Measurements from ENCODE around the gene ODAPH.
"Not testable (repeated sequence)": the region's sequence is repeated elsewhere in the genome, so short reads cannot be mapped to it uniquely, and the experiment has no call there.

The ODAPH gene

GRCh38 chr4:75514131-75514948 is 41.5 kb upstream of the ODAPH start, which contains the start of the genes RCHY1 and THAP6:
Gene RCHY1 (minus strand): TSS chr4:75514403. CDS start chr4:75514286, 117 bp downstream.
Gene THAP6 (plus strand): TSS chr4:75514473. CDS start chr4:75515453, 980 bp downstream.
- peak within 1 kb of the TSS; percentile 95 for H3K4me3 ChIP-seq (ENCODE audit: low read depth, low read length)
- peak; percentile 95 for DNase-seq (ENCODE audit: low read depth)
- TF ChIP-seq POLR2A (IDR thresholded peaks at IDR 0.05; ENCODE audit: extremely low read depth, insufficient read length) (peak; percentile 77), CTCF (IDR thresholded peaks at IDR 0.05; ENCODE audit: low read depth, low read length) (no peak), MAX (IDR thresholded peaks at IDR 0.05; ENCODE audit: low read depth, low read length) (peak; percentile 97), MYC (IDR thresholded peaks at IDR 0.05; ENCODE audit: low read depth, low read length) (peak; percentile 82)

GRCh38 chr4:75514949-75515612 is 40.8 kb upstream of the ODAPH start:
- peak; percentile 18 for DNase-seq (ENCODE audit: low read depth)
- TF ChIP-seq MYC (IDR thresholded peaks at IDR 0.05; ENCODE audit: low read depth, low read length) (no peak), CTCF (IDR thresholded peaks at IDR 0.05; ENCODE audit: low read depth, low read length) (no peak), POLR2A (IDR thresholded peaks at IDR 0.05; ENCODE audit: extremely low read depth, insufficient read length) (no peak), MAX (IDR thresholded peaks at IDR 0.05; ENCODE audit: low read depth, low read length) (no peak)
- H3K4me3 ChIP-seq (ENCODE audit: low read depth, low read length) = peak overlapping the region; percentile 95

DNA sequence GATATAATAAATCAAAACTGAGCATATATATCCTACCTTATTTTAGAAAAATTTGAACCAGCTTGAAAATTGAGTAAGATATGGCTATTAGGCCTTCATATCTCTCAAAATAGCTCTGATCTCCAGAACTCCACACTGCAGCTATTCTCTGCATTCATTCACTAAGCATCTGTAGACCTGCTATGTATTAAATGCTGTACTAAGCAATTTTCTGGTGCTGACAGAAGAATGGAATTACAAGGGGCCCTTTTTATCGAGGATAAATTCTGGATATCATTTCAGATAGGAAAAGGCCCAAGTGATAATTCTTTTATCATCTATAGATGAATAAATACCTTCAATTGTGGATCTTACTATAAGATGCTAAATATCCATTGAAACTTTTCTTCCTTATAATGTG is 39.7 kb upstream of the ODAPH start:
- H3K4me3 ChIP-seq (ENCODE audit: low read depth, low read length) = no peak overlapping the region
- no peak for TF ChIP-seq CTCF (IDR thresholded peaks at IDR 0.05; ENCODE audit: low read depth, low read length)
- no peak for TF ChIP-seq MYC (IDR thresholded peaks at IDR 0.05; ENCODE audit: low read depth, low read length)
- no peak for TF ChIP-seq POLR2A (IDR thresholded peaks at IDR 0.05; ENCODE audit: extremely low read depth, insufficient read length)
- TF ChIP-seq MAX (IDR thresholded peaks at IDR 0.05; ENCODE audit: low read depth, low read length) = no peak

DNA sequence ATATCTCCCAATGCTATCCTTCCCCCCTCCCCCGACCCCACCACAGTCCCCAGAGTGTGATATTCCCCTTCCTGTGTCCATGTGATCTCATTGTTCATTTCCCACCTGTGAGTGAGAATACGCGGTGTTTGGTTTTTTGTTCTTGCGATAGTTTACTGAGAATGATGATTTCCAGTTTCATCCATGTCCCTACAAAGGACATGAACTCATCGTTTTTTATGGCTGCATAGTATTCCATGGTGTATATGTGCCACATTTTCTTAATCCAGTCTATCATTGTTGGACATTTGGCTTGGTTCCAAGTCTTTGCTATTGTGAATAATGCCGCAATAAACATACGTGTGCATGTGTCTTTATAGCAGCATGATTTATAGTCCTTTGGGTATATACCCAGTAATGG is 36.4 kb upstream of the ODAPH start:
- DNase-seq (ENCODE audit: low read depth); H3K4me3 ChIP-seq (ENCODE audit: low read depth, low read length): not testable (repeated sequence)

More for the DNA sequence above, 39.7 kb upstream of the ODAPH start:
- no peak for DNase-seq (ENCODE audit: low read depth)

- DNase-seq (ENCODE audit: low read depth) = no peak
- TF ChIP-seq POLR2A (IDR thresholded peaks at IDR 0.05; ENCODE audit: extremely low read depth, insufficient read length) (no peak), MAX (IDR thresholded peaks at IDR 0.05; ENCODE audit: low read depth, low read length) (no peak), CTCF (IDR thresholded peaks at IDR 0.05; ENCODE audit: low read depth, low read length) (no peak), MYC (IDR thresholded peaks at IDR 0.05; ENCODE audit: low read depth, low read length) (no peak)
- no peak overlapping the region for H3K4me3 ChIP-seq (ENCODE audit: low read depth, low read length)
Observed at GRCh38 chr4:75525086-75525485, 30.8 kb upstream of the ODAPH start.

GRCh38 chr4:75525910-75526309 is 30.0 kb upstream of the ODAPH start:
- TF ChIP-seq CTCF (IDR thresholded peaks at IDR 0.05; ENCODE audit: low read depth, low read length) = no peak
- no peak for TF ChIP-seq MYC (IDR thresholded peaks at IDR 0.05; ENCODE audit: low read depth, low read length)
- no peak for TF ChIP-seq MAX (IDR thresholded peaks at IDR 0.05; ENCODE audit: low read depth, low read length)
- no peak for TF ChIP-seq POLR2A (IDR thresholded peaks at IDR 0.05; ENCODE audit: extremely low read depth, insufficient read length)

More at GRCh38 chr4:75525910-75526309, 30.0 kb upstream of the ODAPH start:
- no peak for DNase-seq (ENCODE audit: low read depth)
- H3K4me3 ChIP-seq (ENCODE audit: low read depth, low read length) = no peak overlapping the region
